HepG2 (cell line): ENCODE data around the gene NUDT3. TPM values are rescaled to one million over a fixed set of nuclear protein-coding genes. Genes with fewer than 3 reads are reported as not detected.

Experiments used
- CHCHD3 ChIP-seq: sonication (generic); formaldehyde crosslinking; IDR thresholded peaks from 2 replicates; pipeline ENCODE4 v1.8.0; 2022; ENCODE audit warnings: mild to moderate bottlenecking, missing genetic modification reagents, moderate library complexity
- FLYWCH1 ChIP-seq: sonication (generic); formaldehyde crosslinking; IDR thresholded peaks from 2 replicates; pipeline ENCODE4 v1.8.1; 2023; ENCODE audit warnings: mild to moderate bottlenecking, missing genetic modification reagents
- HDAC1 ChIP-seq: sonication (generic); formaldehyde crosslinking; IDR thresholded peaks from 2 replicates; pipeline ENCODE4 v1.5.1; 2020; ENCODE audit warnings: mild to moderate bottlenecking, missing genetic modification reagents
- REPIN1 ChIP-seq: sonication (generic); formaldehyde crosslinking; IDR thresholded peaks from 2 replicates; pipeline ENCODE4 v1.8.0; 2022; ENCODE audit warnings: missing genetic modification reagents, low read depth, mild to moderate bottlenecking, borderline replicate concordance
- SOX5 ChIP-seq: IDR thresholded peaks from 2 replicates; pipeline ENCODE4 v1.6.1; 2016; ENCODE audit warnings: borderline replicate concordance
- ZKSCAN8 ChIP-seq: IDR thresholded peaks from 2 replicates; pipeline ENCODE4 v1.6.1; 2016; ENCODE audit warnings: borderline replicate concordance, missing genetic modification reagents, missing compliant biosample characterization
- ZNF121 ChIP-seq: sonication (generic); formaldehyde crosslinking; IDR thresholded peaks from 2 replicates; pipeline ENCODE4 v1.5.0; 2020; ENCODE audit warnings: mild to moderate bottlenecking, missing genetic modification reagents
- ZNF207 ChIP-seq: fragments of 450-650 bp; IDR thresholded peaks from 2 replicates; pipeline ENCODE4 v1.6.1; 2016; ENCODE audit warnings: antibody characterized with exemption, borderline replicate concordance
- ZNF30 ChIP-seq: sonication (generic); formaldehyde crosslinking; IDR thresholded peaks from 2 replicates; pipeline ENCODE4 v1.5.0; 2020; ENCODE audit warnings: mild to moderate bottlenecking, missing genetic modification reagents
- polyA plus RNA-seq, 8 experiments: library from polyadenylated mRNA; depleted of rRNA in 3 of 8; stranded (reverse) in 7 of 8; unstranded in 1 of 8; fragments of >200 nt; fragmentation: Illumina TruSeq in 4 of 8; extraction: Trizol in 4 of 8; gene quantifications; 2 replicates each; pipeline versions ENCODE4 v1.2.1 to v1.2.3, GENCODE V29; 2011 to 2016; ENCODE audit warnings: low read depth in 4 of 8, missing spikeins in 1 of 8, mixed read lengths in 1 of 8; ENCODE audit not compliant: insufficient read depth in 1 of 8
- total RNA-seq, 5 experiments: library from RNA; depleted of rRNA; stranded (reverse); fragments of >200 nt; fragmentation: Illumina TruSeq; extraction: Trizol; gene quantifications; 2 replicates each; pipeline ENCODE4 v1.2.3, GENCODE V29; 2016; ENCODE audit warnings: low read depth in 1 of 5
- TF ChIP-seq, protein P1 (sequence below): IDR thresholded peaks from 2 replicates; pipeline ENCODE4 v1.6.1; 2016; ENCODE audit warnings: control low read depth
- TF ChIP-seq, protein P2 (sequence below): sonication (generic); formaldehyde crosslinking; conservative IDR thresholded peaks from 2 replicates; pipeline ENCODE4 v1.4.0; 2020; ENCODE audit warnings: mild to moderate bottlenecking, missing genetic modification reagents, moderate library complexity
- TF ChIP-seq, protein P3 (sequence below), 2 experiments: sonication (generic) in 1 of 2; formaldehyde crosslinking in 1 of 2; IDR thresholded peaks; 2 replicates each; pipeline versions ENCODE4 v1.4.0 to v1.6.1; 2016 to 2020; ENCODE audit warnings: borderline replicate concordance in 1 of 2, low read depth in 1 of 2, mild to moderate bottlenecking in 1 of 2, missing genetic modification reagents in 1 of 2
- TF ChIP-seq, protein P4 (sequence below): sonication (generic); formaldehyde crosslinking; IDR thresholded peaks from 2 replicates; pipeline ENCODE4 v1.5.1; 2020; ENCODE audit warnings: mild to moderate bottlenecking, moderate library complexity, missing genetic modification reagents
- TF ChIP-seq, protein P5 (sequence below): sonication (generic); formaldehyde crosslinking; IDR thresholded peaks from 2 replicates; pipeline ENCODE4 v1.4.0; 2020; ENCODE audit warnings: missing genetic modification reagents, borderline replicate concordance

The NUDT3 gene
- total and polyA plus RNA-seq, 2 of the 13 experiments (the other 11 are each of a cell fraction or from before 2014, with no cell fraction given) = 20.2 to 20.6 TPM

DNA sequence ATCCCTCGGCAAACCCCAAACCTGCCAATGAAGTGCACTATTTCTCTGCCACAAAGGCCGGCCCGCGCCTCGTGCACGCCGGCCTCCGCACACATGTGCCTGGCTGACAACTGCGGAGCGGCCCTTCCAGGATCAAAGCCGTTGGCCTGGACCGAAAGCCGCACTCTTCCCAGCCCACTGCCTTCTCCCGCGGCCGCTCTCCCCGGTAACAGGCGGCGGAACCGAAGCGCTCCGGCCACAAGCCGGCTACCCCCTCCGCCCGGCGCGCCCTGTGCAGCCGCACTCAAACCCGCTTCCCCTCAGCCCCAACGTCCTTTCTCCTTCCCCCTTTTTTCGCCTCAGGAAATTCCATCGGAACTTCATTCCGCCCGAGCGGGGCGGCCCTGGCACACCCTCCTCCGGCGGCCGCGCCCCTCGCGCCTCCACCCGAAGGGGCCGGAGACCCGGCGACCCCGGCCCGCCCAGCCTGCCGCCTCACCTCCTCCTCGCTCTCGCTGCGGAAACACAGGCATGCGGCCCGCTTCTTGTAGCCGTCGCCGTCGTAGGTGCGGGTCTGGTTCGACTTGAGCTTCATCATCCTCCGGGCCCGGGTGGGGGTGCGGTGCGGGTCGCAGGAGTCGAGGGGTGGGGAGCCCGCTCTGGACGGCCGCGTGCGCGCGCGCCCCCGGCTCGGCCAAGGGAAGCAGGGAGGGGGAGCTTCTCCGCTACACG, 528 bp downstream of the NUDT3 start (continued):
- TF ChIP-seq, protein P1, sequence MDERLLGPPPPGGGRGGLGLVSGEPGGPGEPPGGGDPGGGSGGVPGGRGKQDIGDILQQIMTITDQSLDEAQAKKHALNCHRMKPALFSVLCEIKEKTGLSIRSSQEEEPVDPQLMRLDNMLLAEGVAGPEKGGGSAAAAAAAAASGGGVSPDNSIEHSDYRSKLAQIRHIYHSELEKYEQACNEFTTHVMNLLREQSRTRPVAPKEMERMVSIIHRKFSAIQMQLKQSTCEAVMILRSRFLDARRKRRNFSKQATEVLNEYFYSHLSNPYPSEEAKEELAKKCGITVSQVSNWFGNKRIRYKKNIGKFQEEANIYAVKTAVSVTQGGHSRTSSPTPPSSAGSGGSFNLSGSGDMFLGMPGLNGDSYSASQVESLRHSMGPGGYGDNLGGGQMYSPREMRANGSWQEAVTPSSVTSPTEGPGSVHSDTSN (CRISPR knock-in tag) = no peak
- no peak for TF ChIP-seq ZNF207
- 0 out of 2 replicates have a peak, but pooled peaks have one; percentile 24 for TF ChIP-seq ZNF121 (CRISPR knock-in tag)
- no peak for TF ChIP-seq ZKSCAN8 (CRISPR knock-in tag)
- 0 out of 2 replicates have a peak, but pooled peaks have one; percentile 65 for TF ChIP-seq REPIN1 (CRISPR knock-in tag)
- no peak for TF ChIP-seq SOX5
- TF ChIP-seq, protein P2, sequence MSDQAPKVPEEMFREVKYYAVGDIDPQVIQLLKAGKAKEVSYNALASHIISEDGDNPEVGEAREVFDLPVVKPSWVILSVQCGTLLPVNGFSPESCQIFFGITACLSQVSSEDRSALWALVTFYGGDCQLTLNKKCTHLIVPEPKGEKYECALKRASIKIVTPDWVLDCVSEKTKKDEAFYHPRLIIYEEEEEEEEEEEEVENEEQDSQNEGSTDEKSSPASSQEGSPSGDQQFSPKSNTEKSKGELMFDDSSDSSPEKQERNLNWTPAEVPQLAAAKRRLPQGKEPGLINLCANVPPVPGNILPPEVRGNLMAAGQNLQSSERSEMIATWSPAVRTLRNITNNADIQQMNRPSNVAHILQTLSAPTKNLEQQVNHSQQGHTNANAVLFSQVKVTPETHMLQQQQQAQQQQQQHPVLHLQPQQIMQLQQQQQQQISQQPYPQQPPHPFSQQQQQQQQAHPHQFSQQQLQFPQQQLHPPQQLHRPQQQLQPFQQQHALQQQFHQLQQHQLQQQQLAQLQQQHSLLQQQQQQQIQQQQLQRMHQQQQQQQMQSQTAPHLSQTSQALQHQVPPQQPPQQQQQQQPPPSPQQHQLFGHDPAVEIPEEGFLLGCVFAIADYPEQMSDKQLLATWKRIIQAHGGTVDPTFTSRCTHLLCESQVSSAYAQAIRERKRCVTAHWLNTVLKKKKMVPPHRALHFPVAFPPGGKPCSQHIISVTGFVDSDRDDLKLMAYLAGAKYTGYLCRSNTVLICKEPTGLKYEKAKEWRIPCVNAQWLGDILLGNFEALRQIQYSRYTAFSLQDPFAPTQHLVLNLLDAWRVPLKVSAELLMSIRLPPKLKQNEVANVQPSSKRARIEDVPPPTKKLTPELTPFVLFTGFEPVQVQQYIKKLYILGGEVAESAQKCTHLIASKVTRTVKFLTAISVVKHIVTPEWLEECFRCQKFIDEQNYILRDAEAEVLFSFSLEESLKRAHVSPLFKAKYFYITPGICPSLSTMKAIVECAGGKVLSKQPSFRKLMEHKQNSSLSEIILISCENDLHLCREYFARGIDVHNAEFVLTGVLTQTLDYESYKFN (CRISPR knock-in tag) = peak; percentile 25; the same call in 1 of the 2 replicates
- TF ChIP-seq, protein P3, sequence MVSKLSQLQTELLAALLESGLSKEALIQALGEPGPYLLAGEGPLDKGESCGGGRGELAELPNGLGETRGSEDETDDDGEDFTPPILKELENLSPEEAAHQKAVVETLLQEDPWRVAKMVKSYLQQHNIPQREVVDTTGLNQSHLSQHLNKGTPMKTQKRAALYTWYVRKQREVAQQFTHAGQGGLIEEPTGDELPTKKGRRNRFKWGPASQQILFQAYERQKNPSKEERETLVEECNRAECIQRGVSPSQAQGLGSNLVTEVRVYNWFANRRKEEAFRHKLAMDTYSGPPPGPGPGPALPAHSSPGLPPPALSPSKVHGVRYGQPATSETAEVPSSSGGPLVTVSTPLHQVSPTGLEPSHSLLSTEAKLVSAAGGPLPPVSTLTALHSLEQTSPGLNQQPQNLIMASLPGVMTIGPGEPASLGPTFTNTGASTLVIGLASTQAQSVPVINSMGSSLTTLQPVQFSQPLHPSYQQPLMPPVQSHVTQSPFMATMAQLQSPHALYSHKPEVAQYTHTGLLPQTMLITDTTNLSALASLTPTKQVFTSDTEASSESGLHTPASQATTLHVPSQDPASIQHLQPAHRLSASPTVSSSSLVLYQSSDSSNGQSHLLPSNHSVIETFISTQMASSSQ (IDR thresholded peaks at IDR 0.05; ENCODE audit: low read depth) = no peak
- TF ChIP-seq, protein P3 (CRISPR knock-in tag; IDR thresholded peaks at IDR 0.05; ENCODE audit: borderline replicate concordance) = no peak
- TF ChIP-seq HDAC1 (CRISPR knock-in tag) = peak; percentile 87
- TF ChIP-seq FLYWCH1 (CRISPR knock-in tag) = 0 out of 2 replicates have a peak, but pooled peaks have one; percentile 44
- TF ChIP-seq, protein P4, sequence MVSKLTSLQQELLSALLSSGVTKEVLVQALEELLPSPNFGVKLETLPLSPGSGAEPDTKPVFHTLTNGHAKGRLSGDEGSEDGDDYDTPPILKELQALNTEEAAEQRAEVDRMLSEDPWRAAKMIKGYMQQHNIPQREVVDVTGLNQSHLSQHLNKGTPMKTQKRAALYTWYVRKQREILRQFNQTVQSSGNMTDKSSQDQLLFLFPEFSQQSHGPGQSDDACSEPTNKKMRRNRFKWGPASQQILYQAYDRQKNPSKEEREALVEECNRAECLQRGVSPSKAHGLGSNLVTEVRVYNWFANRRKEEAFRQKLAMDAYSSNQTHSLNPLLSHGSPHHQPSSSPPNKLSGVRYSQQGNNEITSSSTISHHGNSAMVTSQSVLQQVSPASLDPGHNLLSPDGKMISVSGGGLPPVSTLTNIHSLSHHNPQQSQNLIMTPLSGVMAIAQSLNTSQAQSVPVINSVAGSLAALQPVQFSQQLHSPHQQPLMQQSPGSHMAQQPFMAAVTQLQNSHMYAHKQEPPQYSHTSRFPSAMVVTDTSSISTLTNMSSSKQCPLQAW (CRISPR knock-in tag) = peak; percentile 64
- TF ChIP-seq CHCHD3 (CRISPR knock-in tag) = no peak; the same call in 1 of the 2 replicates
- peak; percentile 76; the same call in 1 of the 2 replicates for TF ChIP-seq ZNF30 (CRISPR knock-in tag)
- TF ChIP-seq, protein P5, sequence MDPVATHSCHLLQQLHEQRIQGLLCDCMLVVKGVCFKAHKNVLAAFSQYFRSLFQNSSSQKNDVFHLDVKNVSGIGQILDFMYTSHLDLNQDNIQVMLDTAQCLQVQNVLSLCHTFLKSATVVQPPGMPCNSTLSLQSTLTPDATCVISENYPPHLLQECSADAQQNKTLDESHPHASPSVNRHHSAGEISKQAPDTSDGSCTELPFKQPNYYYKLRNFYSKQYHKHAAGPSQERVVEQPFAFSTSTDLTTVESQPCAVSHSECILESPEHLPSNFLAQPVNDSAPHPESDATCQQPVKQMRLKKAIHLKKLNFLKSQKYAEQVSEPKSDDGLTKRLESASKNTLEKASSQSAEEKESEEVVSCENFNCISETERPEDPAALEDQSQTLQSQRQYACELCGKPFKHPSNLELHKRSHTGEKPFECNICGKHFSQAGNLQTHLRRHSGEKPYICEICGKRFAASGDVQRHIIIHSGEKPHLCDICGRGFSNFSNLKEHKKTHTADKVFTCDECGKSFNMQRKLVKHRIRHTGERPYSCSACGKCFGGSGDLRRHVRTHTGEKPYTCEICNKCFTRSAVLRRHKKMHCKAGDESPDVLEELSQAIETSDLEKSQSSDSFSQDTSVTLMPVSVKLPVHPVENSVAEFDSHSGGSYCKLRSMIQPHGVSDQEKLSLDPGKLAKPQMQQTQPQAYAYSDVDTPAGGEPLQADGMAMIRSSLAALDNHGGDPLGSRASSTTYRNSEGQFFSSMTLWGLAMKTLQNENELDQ = peak; percentile 89; the same call in 1 of the 2 replicates
